Endothelial cell (in vitro differentiated cells): ENCODE measurements around the gene GBX1. TPM values are rescaled to one million over a fixed set of nuclear protein-coding genes. Genes with fewer than 3 reads are reported as not detected.

ENCODE experiments used
- DNase-seq: peaks from one replicate; pipeline ENCODE4 v3.0.0; 2021; ENCODE audit warnings: low spot score
- H3K27ac Mint-ChIP-seq: one replicate; pipeline ENCODE4 v1.8.0; 2021; ENCODE audit warnings: mixed read lengths, inconsistent platforms; ENCODE audit not compliant: unreplicated experiment
- H3K27me3 Mint-ChIP-seq: one replicate; pipeline ENCODE4 v1.8.0; 2021; ENCODE audit warnings: mild to moderate bottlenecking, moderate library complexity, mixed read lengths, inconsistent platforms; ENCODE audit not compliant: unreplicated experiment
- H3K36me3 Mint-ChIP-seq: one replicate; pipeline ENCODE4 v1.8.0; 2021; ENCODE audit warnings: mild to moderate bottlenecking, low read depth, mixed read lengths, inconsistent platforms; ENCODE audit not compliant: unreplicated experiment
- H3K4me1 Mint-ChIP-seq: one replicate; pipeline ENCODE4 v1.8.0; 2021; ENCODE audit warnings: mild to moderate bottlenecking, mixed read lengths, inconsistent platforms; ENCODE audit not compliant: unreplicated experiment
- H3K4me3 Mint-ChIP-seq: one replicate; pipeline ENCODE4 v1.8.0; 2021; ENCODE audit warnings: mild to moderate bottlenecking, mixed read lengths, inconsistent platforms; ENCODE audit not compliant: unreplicated experiment
- H3K9me3 Mint-ChIP-seq: one replicate; pipeline ENCODE4 v1.8.0; 2021; ENCODE audit warnings: mixed read lengths, inconsistent platforms; ENCODE audit not compliant: unreplicated experiment
- total RNA-seq: library from RNA; stranded (reverse); fragmentation: NEBNext Ultra II Directional; extraction: Animal tissue kit (Norgen Biotek cat#: 25700); gene quantifications from one replicate; pipeline ENCODE4 v1.2.1, GENCODE V29; 2021; ENCODE audit not compliant: unreplicated experiment
- TF ChIP-seq, protein P1 (sequence below): fragments of 200-600 bp; sonication (generic); IDR thresholded peaks from one replicate; pipeline ENCODE4 v1.5.0; 2021; ENCODE audit warnings: antibody characterized with exemption; ENCODE audit not compliant: unreplicated experiment

Gene GBX1
- total RNA-seq, 1 donor from 2014 or later: 13.8 TPM

DNA sequence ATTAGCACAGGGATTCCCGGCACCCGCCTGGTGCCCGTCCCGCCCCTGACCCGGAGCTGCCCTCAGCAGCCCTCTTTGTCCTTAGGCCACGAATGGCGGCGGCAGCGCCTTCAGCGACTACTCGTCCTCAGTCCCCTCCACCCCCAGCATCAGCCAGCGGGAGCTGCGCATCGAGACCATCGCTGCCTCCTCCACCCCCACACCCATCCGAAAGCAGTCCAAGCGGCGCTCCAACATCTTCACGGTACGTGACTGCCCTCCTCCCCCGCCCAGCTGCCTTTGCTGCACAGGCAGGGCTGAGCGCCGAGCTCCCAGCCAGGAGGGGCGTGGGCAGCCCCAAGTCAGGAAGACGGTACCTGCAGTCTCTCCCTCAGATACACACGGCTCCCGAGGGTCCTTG is 47.6 kb downstream of the GBX1 start:
- Mint-ChIP-seq H3K9me3 (no peaks in the 10 kb centered on the region), H3K27ac (no peak overlapping the region), H3K4me3 (no peak overlapping the region), H3K36me3 (peaks cover 50% of the 10 kb centered on the region), H3K27me3 (peaks cover 30% of the 10 kb centered on the region), H3K4me1 (peaks cover 20% of the 10 kb centered on the region)
- TF ChIP-seq, protein P1, sequence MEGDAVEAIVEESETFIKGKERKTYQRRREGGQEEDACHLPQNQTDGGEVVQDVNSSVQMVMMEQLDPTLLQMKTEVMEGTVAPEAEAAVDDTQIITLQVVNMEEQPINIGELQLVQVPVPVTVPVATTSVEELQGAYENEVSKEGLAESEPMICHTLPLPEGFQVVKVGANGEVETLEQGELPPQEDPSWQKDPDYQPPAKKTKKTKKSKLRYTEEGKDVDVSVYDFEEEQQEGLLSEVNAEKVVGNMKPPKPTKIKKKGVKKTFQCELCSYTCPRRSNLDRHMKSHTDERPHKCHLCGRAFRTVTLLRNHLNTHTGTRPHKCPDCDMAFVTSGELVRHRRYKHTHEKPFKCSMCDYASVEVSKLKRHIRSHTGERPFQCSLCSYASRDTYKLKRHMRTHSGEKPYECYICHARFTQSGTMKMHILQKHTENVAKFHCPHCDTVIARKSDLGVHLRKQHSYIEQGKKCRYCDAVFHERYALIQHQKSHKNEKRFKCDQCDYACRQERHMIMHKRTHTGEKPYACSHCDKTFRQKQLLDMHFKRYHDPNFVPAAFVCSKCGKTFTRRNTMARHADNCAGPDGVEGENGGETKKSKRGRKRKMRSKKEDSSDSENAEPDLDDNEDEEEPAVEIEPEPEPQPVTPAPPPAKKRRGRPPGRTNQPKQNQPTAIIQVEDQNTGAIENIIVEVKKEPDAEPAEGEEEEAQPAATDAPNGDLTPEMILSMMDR: no peak
- DNase-seq: no peak

DNA sequence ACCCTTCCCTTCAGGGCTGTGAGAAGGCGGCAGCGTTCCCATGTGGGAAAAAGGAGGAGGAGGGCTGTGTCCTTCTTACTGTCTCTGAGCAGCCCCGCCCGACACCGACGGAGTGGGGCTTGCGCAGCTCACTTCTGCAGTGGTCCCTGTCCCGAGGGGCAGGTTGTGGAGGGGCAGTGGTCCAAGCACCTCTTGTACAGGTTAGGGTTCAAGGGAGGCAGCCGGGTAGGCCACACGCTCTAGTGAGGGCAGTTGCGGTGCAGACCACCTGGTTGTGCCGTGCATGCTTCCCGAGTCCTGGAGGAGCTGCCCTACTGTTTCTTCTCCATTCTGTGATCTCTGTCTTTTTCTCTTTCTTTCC is 48.5 kb downstream of the GBX1 start:
- Mint-ChIP-seq H3K36me3 (peaks cover 41% of the 10 kb centered on the region), H3K9me3 (no peaks in the 10 kb centered on the region), H3K4me1 (peaks cover 15% of the 10 kb centered on the region), H3K27ac (no peak overlapping the region), H3K4me3 (peak overlapping the region; percentile 56), H3K27me3 (peaks cover 23% of the 10 kb centered on the region)
- TF ChIP-seq, protein P1: no peak
- no peak for DNase-seq

DNA sequence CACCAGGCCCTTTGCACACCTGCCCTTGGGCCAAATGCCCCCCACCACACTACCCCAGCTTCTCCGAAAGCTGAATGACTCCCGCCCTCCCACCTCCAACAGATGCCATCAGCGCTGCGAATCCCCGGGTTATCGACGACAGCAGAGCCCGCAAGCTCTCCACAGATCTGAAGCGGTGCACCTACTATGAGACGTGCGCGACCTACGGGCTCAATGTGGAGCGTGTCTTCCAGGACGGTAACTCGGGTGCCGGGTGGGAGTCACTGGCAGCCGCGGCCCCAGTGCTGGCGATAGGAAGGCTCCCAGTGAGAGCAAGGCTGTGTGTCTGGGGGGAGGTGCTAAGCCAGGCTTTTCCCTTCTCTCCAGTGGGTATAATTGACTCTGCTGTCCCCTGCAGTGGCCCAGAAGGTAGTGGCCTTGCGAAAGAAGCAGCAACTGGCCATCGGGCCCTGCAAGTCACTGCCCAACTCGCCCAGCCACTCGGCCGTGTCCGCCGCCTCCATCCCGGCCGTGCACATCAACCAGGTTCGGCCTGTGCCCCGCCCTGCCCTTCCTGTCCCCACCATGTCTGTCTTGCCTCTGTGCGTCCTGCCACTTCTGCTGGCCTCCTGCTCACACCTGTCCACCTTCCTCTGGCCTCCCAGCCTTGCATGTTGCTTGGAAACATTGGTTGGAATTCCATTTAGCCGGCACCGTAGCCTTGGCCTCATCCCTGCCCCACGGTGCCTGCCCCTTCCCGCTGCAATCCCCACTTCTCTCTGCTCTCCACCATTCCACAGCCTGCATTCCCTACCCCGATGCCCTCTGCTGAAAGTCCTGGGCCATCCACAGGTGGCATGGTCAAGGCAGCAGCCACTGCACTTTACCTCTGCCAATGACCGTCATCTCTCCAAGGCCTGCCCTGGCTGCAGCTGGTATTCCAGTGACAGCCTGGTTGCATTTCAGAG is 49.1 kb downstream of the GBX1 start:
- no peaks in the 10 kb centered on the region for H3K9me3 Mint-ChIP-seq
- DNase-seq: no peak
- H3K27me3 Mint-ChIP-seq: peaks cover 23% of the 10 kb centered on the region
- TF ChIP-seq, protein P1: no peak
- H3K27ac Mint-ChIP-seq: no peak overlapping the region
- H3K4me3 Mint-ChIP-seq: peak overlapping the region; percentile 42
- H3K4me1 Mint-ChIP-seq: peaks cover 22% of the 10 kb centered on the region
- peaks cover 37% of the 10 kb centered on the region for H3K36me3 Mint-ChIP-seq

DNA sequence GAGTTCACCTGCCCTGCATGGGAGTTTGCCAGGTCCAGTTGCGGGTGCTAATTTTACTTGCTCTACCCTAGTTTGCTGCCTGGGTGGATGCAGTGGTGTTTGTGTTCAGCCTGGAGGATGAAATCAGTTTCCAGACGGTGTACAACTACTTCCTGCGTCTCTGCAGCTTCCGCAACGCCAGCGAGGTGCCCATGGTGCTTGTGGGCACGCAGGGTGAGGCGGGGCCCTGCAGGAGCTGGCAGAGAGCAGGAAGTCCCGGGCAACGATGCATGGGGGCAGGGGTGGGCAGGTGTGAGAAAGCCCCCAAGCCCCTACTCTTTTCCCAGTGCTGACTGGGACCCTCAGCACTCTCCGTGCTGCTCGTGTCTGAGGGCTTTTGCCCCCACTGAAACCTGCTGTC is 49.9 kb downstream of the GBX1 start:
- H3K4me3 Mint-ChIP-seq: no peak overlapping the region
- no peak for DNase-seq
- H3K36me3 Mint-ChIP-seq: peaks cover 39% of the 10 kb centered on the region
- H3K4me1 Mint-ChIP-seq: peaks cover 30% of the 10 kb centered on the region
- TF ChIP-seq, protein P1: no peak
- peaks cover 23% of the 10 kb centered on the region for H3K27me3 Mint-ChIP-seq
- H3K27ac Mint-ChIP-seq: no peak overlapping the region
- no peaks in the 10 kb centered on the region for H3K9me3 Mint-ChIP-seq
